SHP77 treated with DMSO at 0.1 percent for 48 hours (cell line): ENCODE data around the gene CRB1.
A peak's percentile ranks its signal among the peaks of the same experiment; 100 is the strongest.
"Not testable (repeated sequence)": the region's sequence is repeated elsewhere in the genome, so short reads cannot be mapped to it uniquely, and the experiment has no call there.

Source experiments
- DNase-seq: peaks from one replicate; lab custom pipeline; 2025; lab: John Stamatoyannopoulos, UW

Gene CRB1

GRCh38 chr1:197399755-197400521 lies 131.9 kb downstream of the CRB1 start:
- DNase-seq, result peak; percentile 16

GRCh38 chr1:197400522-197400902 lies 132.5 kb downstream of the CRB1 start:
- no peak for DNase-seq

DNA sequence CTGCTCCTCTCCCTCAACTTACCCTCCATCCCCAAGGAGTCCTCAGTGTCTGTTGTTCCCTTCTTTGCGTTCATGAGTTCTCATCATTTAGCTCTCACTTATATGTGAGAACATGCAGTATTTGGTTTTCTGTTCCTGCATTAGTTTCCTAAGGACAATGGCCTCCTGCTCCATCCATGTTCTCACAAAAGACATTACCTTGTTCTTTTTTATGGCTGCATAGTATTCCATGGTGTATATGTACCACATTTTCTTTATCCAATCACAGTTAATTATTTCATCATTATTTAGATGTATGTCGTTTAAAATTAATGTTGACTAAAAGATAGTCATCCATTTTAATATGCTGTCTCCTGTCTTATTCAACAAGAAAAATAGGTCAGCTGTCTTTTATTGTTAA lies 134.1 kb downstream of the CRB1 start:
- no peak for DNase-seq

- DNase-seq, result not testable (repeated sequence)
Measured at GRCh38 chr1:197404774-197405173, 136.7 kb downstream of the CRB1 start.

GRCh38 chr1:197405614-197406013 lies 137.6 kb downstream of the CRB1 start:
- DNase-seq, result not testable (repeated sequence)

GRCh38 chr1:197413564-197413963 lies 145.5 kb downstream of the CRB1 start:
- DNase-seq, result no peak

GRCh38 chr1:197415221-197415620 lies 147.2 kb downstream of the CRB1 start:
- DNase-seq, result no peak

DNA sequence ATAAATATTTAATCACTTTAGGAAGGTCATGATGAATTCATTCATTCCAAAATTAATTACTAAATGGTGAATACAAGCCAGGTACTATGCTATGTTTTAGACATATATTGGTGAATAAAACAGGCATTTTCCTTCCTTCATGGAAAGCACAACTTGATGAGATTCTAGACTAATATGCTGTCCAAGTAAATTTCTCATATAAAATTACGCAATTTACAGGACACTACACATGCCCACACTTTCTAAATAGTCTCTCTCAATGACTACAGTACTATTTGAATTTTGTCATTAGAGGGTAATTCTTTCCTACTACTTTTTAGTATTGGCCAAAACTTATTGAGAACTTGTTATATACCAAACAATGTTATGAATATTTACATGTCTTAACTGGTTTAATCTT lies 150.6 kb downstream of the CRB1 start:
- DNase-seq, result no peak

GRCh38 chr1:197422993-197423392 lies 154.9 kb downstream of the CRB1 start:
- no peak for DNase-seq

GRCh38 chr1:197424380-197424779 lies 156.3 kb downstream of the CRB1 start:
- no peak for DNase-seq

DNA sequence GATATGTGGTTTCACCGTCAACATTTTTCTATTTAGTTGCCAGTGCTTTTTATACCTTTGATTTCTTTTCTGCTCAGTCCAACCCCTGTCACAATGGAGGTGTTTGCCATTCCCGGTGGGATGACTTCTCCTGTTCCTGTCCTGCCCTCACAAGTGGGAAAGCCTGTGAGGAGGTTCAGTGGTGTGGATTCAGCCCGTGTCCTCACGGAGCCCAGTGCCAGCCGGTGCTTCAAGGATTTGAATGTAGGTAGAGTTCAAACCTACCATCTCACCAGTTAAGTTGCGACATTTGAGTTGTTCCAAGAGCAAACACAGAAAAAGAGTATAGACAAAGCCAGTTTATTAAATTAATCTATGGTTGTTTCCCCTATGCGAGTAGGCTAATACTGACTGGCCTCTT lies 161.3 kb downstream of the CRB1 start:
- no peak for DNase-seq

DNA sequence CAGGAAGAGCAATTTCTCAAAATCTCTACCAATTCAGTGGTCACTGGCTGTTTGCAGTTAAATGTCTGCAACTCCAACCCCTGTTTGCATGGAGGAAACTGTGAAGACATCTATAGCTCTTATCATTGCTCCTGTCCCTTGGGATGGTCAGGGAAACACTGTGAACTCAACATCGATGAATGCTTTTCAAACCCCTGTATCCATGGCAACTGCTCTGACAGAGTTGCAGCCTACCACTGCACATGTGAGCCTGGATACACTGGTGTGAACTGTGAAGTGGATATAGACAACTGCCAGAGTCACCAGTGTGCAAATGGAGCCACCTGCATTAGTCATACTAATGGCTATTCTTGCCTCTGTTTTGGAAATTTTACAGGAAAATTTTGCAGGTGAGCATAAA lies 167.2 kb downstream of the CRB1 start:
- no peak for DNase-seq

DNA sequence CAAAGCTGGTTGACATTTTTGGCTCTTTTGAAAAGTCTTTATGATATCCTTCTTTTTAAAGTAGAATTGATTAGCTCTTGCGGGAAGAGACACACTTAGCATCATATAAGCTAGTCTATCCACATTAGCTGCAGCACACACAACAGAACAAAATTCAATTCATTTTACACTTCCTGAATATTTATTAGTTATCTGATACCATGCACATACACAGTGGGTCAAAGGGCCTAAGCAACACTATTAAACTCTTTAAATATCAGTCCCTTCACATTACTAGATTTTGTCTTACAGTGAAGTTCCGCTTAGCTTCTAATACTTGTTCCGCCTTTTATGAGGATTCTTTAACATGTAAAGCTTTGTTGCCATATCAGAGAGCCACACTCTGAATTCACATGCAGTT lies 169.5 kb downstream of the CRB1 start:
- no peak for DNase-seq

- DNase-seq, result no peak
Measured at GRCh38 chr1:197438010-197438790, 170.1 kb downstream of the CRB1 start.

DNA sequence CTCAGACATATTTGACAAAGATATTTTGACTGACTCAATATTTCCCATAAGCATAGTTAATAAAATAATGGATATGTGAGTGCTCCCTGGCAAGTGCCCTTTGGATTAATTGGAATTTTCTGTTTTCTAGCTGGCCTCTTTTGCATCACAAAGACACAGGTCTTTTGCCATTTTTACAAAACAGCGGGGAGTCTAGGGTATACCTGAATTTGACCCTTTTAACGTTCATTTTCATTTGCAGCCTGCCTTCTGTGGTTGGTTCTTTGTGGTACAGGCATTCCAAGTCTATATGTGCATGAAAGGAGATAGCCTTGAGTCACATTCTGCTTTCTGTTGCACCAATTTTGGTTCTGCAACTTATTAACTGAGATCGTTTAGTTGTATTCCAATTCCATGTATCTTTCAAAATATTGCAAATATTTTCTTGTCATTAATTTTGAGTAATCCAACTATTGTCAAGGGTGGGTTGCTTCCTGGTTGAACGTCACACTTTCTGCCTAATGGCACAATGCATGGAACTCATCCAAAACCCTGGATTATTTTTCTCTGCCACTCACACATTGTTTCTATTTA lies 171.7 kb downstream of the CRB1 start:
- no peak for DNase-seq

DNA sequence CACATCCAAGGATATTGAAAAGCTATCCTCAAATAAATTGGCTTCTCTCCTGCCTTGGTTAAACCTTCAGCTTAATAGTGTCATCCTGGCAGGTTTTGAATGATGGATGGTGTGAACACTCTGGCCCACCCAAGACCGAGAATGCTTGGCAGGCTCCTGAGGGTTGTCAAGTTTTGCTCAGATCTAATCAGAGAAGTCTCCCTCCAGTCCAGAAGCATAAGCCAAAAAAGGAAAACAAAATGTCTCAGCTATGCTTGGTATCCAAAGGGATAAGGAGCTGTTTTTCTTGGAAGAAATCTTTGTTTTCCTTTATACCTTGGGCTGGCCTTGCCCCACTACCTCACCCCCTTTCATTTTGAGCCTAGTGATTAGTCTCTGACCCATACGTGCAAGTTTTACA lies 172.7 kb downstream of the CRB1 start:
- DNase-seq, result no peak

- no peak for DNase-seq
Measured at GRCh38 chr1:197441999-197442414, 174.0 kb downstream of the CRB1 start.

GRCh38 chr1:197444755-197445154 lies 176.7 kb downstream of the CRB1 start:
- no peak for DNase-seq

DNA sequence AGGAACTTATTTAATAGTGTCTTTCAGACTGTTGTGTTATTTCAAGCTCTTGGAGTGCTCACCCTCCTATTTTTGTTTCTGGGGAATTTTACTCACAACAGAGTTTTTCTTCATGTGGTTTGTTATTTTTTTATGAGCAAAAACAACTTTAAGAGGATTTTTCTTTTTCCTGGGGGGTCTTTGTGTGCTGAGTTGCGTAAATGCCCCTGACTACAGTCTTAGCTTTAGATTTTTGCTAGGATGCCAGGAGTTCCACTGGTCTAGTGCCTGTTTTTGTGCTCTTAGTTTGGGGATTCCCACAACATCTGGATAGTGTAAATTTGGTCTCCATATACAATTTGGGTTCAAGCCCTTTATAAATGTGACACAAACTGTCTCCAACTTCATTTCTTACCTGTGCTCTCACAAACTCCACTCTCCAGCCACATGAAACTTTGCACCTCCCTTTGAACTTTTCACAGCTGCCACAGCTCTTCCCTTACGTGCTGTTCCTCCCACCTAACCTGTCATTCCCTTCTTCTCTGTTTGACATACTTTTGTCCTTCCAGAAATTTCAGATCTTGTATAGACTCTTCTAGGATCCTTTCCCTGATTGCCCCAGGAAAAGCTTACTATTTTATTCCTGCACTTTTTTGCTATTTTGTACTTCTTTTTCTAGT lies 180.2 kb downstream of the CRB1 start:
- no peak for DNase-seq

DNA sequence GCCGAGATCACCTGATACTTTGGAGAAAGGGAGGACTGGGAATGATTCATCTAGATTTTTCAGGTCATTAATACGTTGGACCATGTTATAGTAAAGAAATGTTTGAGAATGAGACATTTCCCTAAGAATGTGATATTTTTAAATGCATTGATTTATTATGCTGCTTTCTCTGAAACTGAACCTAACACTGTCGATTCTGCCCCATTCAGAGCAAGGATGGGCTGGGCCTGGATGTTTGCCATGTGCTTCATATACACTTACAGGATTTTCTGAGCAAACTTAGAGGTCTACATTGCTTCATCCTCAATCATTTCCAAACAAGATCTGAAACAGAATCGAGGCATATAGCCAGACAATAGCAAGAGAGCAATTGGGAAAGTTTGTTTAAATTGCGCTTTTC lies 183.3 kb downstream of the CRB1 start:
- DNase-seq, result no peak

DNA sequence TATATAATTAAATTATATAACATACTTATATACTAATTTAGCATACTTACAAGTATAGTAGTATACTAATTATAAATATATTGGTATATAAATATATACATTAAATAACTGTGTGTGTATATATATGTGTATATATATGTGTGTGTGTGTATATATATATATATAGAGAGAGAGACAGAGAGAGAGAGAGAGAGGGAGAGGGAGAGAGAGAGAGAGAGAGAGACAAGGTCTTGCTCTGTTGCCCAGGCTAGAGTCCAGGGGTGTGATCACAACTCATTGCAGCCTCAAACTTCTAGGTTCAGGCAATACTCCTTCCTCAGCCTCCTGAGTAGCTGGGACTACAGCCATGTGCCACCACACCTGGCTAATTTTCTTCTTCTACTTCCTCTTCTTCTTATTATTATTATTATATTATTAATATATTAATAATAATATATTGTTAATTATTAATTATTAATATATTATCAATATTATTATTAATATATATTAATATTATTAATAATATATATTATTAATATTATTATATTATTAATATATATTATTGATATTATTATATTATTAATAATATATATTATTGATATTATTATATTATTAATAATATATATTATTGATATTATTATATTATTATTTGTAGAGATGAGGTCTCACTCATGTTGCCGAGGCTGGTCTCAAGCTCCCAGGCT lies 185.5 kb downstream of the CRB1 start:
- no peak for DNase-seq

DNA sequence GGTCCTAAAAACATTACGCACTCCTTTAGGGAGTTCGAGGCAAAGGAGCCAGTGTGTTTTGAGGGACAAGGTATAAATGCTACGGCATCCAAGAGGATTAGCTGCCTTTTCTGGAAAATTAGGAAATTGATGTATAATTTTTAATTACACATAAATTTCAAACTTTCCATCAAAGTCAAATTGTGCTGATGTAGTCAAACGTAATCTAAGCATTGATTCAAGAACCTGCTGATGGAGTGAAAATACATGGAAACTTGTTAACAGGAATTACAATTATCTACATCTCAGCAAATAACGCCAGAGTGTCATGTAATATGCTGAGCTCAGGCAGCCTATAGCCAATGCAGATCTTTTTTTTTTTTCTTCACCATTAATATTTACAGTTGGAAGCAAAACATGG lies 194.5 kb downstream of the CRB1 start:
- no peak for DNase-seq
